ENCODE measurements around the gene NINJ1.
A peak's percentile ranks its signal among the peaks of the same experiment; 100 is the strongest.

The NINJ1 gene

DNA sequence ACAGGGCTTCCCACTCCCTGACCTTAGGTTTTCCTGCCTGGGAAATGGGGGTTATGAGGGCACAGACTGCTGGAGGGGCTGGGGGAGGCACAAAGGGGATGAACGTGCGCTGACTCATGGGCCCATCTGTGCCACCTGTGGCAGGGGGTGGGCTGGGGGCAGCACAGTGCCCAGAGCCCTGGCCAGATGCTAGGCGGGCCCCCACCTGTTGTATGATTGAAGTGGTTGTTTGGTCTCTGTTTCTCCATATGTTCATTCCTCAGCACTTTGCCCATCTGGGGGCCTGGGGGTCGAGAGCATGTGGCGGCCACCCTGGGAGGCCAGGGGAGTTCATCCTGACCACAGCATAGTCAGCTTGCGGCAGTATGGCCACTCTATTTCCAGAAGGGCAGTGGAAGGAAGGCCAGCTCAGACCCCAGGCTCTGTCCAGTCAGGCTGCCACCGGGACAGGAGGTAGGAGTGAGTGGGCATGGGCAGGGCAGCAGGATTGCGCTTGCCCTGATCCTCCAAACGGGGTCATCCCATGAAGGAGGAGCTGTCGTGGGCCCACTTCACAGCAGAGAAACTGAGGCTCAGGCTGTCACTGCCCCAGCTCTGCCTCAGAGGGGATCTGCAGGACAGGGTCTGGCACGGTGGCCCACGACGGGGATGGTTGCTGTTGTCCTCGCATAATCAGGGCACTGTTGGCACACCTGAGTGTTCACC lies 841 bp upstream of the NINJ1 start:
- DNase-seq (ENCODE audit: low read depth in 1 of 2, low spot score in 1 of 2), result no peak
- no peak for TF ChIP-seq JUND (IDR thresholded peaks at IDR 0.05; ENCODE audit: low read depth)
- in situ Hi-C loops (cut with HindIII; ENCODE audit: low pct_unique_long_range_greater_than_20kb, low sequenced_read_pairs), result no loop called here

DNA sequence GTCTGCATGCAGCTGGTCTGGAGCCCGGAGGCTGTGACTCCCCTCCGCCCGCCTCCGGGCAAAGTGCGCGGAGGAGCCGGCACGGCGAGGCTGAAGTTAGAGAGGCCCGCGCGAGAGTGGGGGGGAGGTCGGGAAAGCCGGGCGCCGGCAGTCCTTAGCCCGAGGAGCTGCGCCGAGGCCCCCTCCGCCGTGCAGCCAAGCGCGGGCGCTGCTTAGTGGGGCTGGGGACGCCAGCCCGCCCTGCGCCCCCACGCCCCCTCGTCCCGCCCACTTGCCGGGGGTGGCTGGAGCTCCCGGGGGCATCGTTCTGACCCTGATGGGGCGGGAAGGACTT lies 403 bp downstream of the NINJ1 start:
- no peak for TF ChIP-seq JUND (IDR thresholded peaks at IDR 0.05; ENCODE audit: low read depth)
- DNase-seq (ENCODE audit: low read depth in 1 of 2, low spot score in 1 of 2), result peak in 1 of 2 experiments; percentile 47
- in situ Hi-C loops (cut with HindIII; ENCODE audit: low pct_unique_long_range_greater_than_20kb, low sequenced_read_pairs), result no loop called here

DNA sequence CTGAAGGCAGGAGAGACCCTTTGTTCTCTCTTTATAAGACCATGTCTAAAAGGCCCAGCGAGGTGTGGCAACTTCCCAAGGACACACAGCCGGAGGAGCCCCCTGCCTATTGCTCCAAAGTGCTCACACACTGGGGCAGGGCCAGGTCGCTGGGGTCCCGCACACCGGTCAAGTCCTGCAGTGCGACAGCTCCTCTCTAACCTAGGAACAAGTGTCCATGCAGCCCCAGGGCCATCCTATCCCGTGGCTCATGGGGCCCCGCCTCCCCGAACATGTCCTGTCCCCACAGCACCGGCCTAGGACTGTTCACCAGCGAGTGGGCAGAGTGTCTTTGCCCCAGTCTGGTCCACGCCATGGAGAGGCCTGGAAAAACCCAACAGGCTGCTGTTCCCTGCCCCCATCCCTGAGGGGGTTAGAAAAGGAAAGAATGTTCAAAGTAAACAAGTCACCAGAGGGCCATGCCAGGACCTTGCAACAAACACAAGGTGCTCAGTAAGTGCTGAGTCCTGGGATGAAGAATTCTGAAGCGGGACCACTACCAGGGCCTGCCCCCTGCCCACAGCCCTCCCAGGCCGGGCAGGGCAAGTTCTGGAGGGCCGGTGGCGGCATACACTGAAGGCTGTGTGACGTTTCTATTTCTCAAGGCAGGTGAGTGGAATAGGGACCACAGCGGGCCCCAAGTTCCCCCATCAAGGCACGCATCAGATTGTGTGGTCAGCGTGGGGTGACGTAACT lies 938 bp downstream of the NINJ1 start:
- in situ Hi-C loops (cut with HindIII; ENCODE audit: low pct_unique_long_range_greater_than_20kb, low sequenced_read_pairs), result no loop called here
- no peak for TF ChIP-seq JUND (IDR thresholded peaks at IDR 0.05; ENCODE audit: low read depth)
- DNase-seq (ENCODE audit: low read depth in 1 of 2, low spot score in 1 of 2), result peak; percentile 76 to 92

DNA sequence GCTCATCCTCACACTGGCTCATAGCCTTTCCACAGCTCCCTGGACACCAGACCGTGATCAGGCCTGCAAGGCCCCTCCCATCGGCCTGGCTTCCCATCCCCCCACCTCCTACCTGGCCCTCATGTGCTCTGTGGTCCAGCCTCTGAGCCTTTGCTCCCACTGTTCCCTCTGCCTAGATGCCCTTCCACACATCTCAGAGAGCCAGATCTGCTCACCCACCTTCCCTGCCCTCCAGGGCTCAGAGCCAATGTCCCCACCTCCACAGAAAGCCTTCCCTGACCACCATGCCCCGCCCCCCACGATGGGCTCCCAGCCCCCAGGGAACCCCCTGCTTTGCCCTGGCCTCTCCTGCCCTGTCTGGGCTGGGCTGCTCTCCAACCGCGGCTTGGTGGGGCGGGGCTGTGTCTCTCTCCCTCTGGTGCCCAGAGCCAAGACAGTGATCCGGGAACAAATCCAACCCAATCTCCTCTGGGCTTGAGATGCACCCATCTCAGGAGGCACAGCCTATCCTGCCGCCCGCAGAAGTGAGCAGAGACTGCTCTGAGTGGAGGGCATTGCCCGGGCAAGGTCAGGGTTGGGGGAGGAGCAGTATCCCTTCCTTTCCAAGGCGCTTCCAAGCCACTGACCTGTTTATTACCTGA lies 1.6 kb downstream of the NINJ1 start:
- no peak for TF ChIP-seq JUND (IDR thresholded peaks at IDR 0.05; ENCODE audit: low read depth)
- in situ Hi-C loops (cut with HindIII; ENCODE audit: low pct_unique_long_range_greater_than_20kb, low sequenced_read_pairs), result no loop called here
- peak in 1 of 2 experiments; percentile 71 for DNase-seq (ENCODE audit: low read depth in 1 of 2, low spot score in 1 of 2)

DNA sequence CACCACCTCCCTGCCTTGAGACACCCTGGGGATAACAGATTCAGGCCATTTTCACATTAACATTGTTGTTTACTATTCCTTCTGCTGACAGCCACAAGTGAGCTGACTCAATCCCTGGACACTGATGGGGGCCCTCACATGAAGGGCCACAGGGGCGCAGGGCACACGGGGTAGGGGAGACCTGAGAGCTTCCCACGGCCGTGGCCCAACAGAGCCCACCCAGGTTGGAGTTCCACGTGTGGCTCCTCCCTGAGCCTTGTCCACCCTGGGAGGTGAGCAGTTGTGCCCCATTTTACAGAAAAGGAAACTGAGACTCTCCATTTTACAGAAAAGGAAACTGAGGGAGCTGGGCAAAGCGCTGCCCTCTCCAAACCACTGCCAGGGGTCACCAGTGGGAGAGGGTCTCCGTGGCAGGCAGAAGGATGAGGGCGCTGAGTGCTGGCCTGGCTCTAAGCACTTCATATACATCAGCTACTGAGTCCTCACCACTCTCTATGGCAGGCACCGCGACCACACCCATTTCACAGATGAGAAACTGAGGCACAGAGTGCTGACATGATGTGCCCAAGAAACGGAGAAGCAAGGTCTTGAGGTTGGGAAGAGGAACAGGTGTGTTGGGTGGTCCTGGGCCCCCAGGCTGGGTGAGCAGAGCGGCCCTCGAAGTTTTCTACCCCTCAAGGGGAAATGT lies 2.3 kb downstream of the NINJ1 start:
- TF ChIP-seq JUND (IDR thresholded peaks at IDR 0.05; ENCODE audit: low read depth), result no peak
- in situ Hi-C loops (cut with HindIII; ENCODE audit: low pct_unique_long_range_greater_than_20kb, low sequenced_read_pairs), result no loop called here
- DNase-seq (ENCODE audit: low read depth in 1 of 2, low spot score in 1 of 2), result no peak

DNA sequence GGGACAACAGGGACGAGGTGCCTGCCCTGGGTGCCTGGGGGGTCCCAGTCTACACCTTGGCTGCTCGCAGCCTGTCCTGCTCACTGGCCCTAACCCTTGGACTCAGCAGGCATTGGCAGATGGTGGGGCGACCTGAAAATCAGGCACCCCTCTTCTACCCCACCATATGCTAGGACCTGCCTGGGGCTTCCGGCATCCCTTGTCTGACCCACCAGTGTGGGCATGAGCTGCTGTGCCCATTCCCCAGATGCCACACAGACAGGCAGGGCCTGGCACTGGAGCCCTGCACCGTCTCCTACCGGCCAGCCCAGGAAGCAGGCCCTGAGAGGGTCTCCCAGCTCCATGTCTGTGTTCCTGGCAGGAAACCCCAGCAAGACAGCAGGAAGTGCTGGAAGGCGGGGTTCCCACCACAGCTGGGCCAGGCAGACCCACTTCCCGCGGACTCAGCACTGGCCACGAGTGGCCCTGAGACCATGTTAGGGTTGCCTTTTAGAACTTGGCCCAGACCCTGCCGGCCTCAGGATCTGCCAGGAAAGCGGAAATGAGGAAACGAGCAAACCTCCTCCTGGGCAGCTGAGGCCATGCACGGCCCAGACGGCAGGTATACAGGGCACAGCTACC lies 3.1 kb downstream of the NINJ1 start:
- no peak for TF ChIP-seq JUND (IDR thresholded peaks at IDR 0.05; ENCODE audit: low read depth)
- DNase-seq (ENCODE audit: low read depth in 1 of 2, low spot score in 1 of 2), result no peak
- in situ Hi-C loops (cut with HindIII; ENCODE audit: low pct_unique_long_range_greater_than_20kb, low sequenced_read_pairs), result no loop called here

DNA sequence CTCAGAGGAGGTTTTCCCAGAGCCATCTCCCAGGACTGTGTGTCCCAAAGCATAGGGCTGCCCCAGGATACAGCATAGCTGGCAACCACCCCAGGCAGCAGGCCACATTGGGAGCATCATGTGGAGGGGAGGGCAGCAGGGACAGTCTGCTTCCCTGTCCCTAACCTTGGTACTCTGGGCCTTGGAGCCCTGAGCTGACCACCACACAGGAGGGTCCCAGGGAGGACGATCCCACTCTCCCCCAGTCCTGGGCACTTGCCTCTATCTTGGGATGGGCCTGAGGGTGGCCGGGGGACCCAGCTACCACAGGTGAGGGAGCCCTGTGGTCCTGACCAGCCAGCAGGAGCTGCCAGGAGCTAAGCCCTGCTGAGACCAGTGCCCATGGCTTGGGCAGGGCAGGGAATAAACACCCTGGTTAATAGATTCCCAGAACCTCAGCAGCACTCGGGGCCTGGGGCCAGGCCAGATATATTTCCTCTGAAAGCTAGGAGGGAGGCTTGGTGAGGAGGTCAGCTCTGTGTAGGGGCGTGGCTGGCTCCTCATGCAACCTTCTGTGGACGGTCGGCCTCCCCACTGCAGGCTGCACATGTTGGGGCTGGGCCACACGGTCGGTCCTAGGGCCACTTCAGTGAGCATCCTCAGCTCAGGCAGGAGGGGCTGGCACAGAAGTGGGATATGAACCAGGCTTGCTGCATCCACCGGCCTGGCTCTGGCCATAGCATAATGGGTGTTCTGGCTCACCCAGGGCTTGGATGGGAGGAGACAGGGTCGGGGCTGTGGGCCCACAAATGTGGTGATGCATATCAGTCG lies 4.2 kb downstream of the NINJ1 start:
- in situ Hi-C loops (cut with HindIII; ENCODE audit: low pct_unique_long_range_greater_than_20kb, low sequenced_read_pairs), result no loop called here
- DNase-seq (ENCODE audit: low read depth in 1 of 2, low spot score in 1 of 2), result no peak
- TF ChIP-seq JUND (IDR thresholded peaks at IDR 0.05; ENCODE audit: low read depth), result no peak

DNA sequence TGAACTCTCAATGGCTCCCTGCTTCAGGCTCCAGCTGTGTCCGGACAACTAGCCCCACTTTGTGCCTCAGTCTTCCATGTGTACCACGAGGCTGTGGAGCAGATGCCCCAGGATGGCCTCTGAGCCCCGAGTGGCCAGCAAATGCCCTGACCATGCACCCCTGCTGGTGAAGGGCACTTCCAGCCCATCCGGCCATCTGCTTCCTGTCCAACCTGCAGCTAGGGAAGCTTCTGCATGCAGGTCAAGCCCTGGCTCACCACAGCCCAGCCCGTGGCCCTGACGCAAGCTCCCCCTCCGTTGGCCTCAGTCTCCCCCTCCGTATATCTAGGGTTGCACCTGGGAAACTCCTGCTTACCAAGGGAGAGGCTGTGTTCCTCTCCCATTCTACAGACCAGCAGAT lies 4.8 kb downstream of the NINJ1 start:
- TF ChIP-seq JUND (IDR thresholded peaks at IDR 0.05; ENCODE audit: low read depth), result no peak
- DNase-seq (ENCODE audit: low read depth in 1 of 2, low spot score in 1 of 2), result no peak
- in situ Hi-C loops (cut with HindIII; ENCODE audit: low pct_unique_long_range_greater_than_20kb, low sequenced_read_pairs), result no loop called here

DNA sequence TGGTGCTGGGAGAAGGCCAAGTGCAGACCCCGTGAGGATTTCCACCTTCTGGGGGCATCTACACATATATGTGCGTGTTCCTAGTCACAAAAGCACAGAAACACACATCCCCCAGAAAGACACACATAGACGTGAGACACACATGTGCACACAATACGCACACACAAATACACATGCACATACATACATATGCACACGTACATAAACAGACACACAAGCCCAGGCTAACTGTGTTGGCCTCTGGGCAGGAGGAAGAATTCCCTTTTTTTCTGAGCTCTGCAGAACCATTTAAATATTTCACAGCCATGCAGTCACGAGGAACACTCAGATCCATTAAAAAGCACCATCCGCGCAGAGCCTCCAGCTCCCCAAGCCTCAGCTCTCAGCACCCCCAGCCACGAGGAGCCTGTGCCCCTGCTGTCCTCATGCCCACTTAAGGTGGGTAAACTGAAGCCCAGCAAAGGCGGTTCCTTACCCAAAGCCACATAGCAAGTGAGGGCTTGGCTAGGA lies 5.3 kb downstream of the NINJ1 start:
- no peak for TF ChIP-seq JUND (IDR thresholded peaks at IDR 0.05; ENCODE audit: low read depth)
- in situ Hi-C loops (cut with HindIII; ENCODE audit: low pct_unique_long_range_greater_than_20kb, low sequenced_read_pairs), result no loop called here
- no peak for DNase-seq (ENCODE audit: low read depth in 1 of 2, low spot score in 1 of 2)

DNA sequence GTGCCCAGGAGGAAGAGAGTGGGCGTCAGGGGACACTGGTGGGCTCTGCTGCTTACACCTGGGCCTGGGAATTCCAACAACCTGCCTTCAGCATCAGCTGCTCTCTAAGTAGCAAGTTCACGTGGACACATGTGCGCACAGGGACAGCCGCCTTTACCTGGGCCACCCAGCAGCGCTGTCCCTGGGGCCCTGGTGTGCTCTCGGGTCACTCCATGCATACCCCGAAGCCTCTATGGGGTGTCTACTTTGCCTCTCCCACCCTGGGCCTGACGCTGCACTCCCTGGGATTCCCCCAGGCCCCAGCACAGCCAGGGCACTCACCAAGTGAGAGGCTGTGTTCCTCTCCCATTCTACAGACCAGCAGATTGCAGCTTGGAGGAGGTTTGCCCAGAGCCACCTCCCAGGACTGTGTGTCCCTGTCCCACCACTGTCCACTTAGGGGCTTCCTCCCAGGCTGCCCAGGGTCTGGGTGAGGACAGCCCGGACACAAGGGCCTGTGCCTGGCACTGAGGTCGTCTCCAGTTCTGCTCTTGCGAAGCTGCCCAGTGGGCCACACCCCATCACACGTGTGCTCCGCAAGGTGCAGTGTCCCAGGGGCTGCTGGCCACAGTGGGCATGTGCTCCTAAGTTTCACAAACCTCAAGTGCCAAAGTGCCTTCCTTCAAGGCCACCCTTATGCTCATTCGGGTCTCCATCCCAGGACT lies 5.9 kb downstream of the NINJ1 start:
- in situ Hi-C loops (cut with HindIII; ENCODE audit: low pct_unique_long_range_greater_than_20kb, low sequenced_read_pairs), result no loop called here
- no peak for DNase-seq (ENCODE audit: low read depth in 1 of 2, low spot score in 1 of 2)
- no peak for TF ChIP-seq JUND (IDR thresholded peaks at IDR 0.05; ENCODE audit: low read depth)

DNA sequence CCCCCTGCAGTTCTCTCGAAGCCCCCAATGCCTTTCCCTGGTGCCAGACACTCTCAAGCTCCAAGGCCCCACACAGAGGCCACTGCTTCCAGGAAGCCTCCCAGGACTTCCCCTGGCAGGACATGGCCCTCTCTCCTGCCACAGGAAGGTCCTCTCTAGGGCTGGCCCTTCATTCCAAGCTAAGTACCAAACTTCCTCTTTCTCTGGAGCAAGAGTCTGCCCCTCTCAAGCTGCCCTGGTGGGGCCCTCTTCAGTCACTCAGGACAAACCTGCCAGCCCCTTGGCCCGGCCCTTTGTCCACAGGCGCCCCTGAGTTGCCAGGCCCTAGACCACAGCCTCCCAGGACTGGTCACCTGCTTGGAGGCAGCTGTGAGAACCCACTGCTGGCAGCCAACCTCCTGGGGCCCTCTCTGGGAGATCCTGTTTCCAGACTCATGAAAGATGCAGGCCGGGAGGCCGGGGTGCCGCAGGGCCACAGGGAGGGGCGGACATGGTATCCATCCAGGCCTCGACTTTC lies 6.6 kb downstream of the NINJ1 start:
- DNase-seq (ENCODE audit: low read depth in 1 of 2, low spot score in 1 of 2), result no peak

More for the DNA sequence above, 6.6 kb downstream of the NINJ1 start:
- no peak for TF ChIP-seq JUND (IDR thresholded peaks at IDR 0.05; ENCODE audit: low read depth)
- in situ Hi-C loops (cut with HindIII; ENCODE audit: low pct_unique_long_range_greater_than_20kb, low sequenced_read_pairs), result no loop called here

All from T47D (cell line).